A549 (cell line): ENCODE data around the gene EZH1. TPM values are rescaled to one million over a fixed set of nuclear protein-coding genes. Genes with fewer than 3 reads are reported as not detected.

Experiments
- ATOH8 ChIP-seq: fragments of 250-450 bp; sonication (Bioruptor Pico); IDR thresholded peaks from 2 replicates; pipeline ENCODE4 v1.5.0; 2020; ENCODE audit warnings: low read depth, mild to moderate bottlenecking, moderate library complexity
- BCL3 ChIP-seq: fragments of >200 bp; sonication (Bioruptor Twin); formaldehyde crosslinking; IDR thresholded peaks from 3 replicates; pipeline ENCODE4 v1.6.1; 2016
- CBX2 ChIP-seq: fragments of 200-600 bp; sonication (generic); IDR thresholded peaks from 2 replicates; pipeline ENCODE4 v1.6.1; 2016; ENCODE audit warnings: low read depth, mild to moderate bottlenecking, borderline replicate concordance
- CBX8 ChIP-seq: fragments of 200-600 bp; sonication (generic); IDR thresholded peaks from 2 replicates; pipeline ENCODE4 v1.6.1; 2016
- CHD2 ChIP-seq: fragments of 150-350 bp; IDR thresholded peaks from 2 replicates; pipeline ENCODE4 v1.6.1; 2014; ENCODE audit warnings: low read length; ENCODE audit not compliant: partially characterized antibody
- E2F6 ChIP-seq: IDR thresholded peaks from 2 replicates; pipeline ENCODE4 v1.6.1; 2012; ENCODE audit warnings: low read depth, borderline replicate concordance
- EP300 ChIP-seq, 2 experiments: fragments of >200 bp; sonication (Bioruptor Twin); formaldehyde crosslinking; IDR thresholded peaks; 2 replicates in 1 of 2; 3 replicates in 1 of 2; pipeline ENCODE4 v1.6.1; 2016 to 2017
- FOSB ChIP-seq: fragments of 250-450 bp; sonication (Bioruptor Pico); IDR thresholded peaks from 2 replicates; pipeline ENCODE4 v1.5.0; 2020; ENCODE audit warnings: mild to moderate bottlenecking, moderate library complexity
- FOSL2 ChIP-seq, 2 experiments: fragments of 450-650 bp in 1 of 2; fragments of >200 bp in 1 of 2; sonication (Bioruptor Twin) in 1 of 2; formaldehyde crosslinking; IDR thresholded peaks; 2 replicates each; pipeline versions ENCODE4 v1.5.0 to v1.6.1; 2016 to 2020; ENCODE audit warnings: mild to moderate bottlenecking in 1 of 2, moderate library complexity in 1 of 2
- HDAC2 ChIP-seq: fragments of 200-600 bp; sonication (generic); IDR thresholded peaks from 2 replicates; pipeline ENCODE4 v1.6.1; 2016
- HOXA7 ChIP-seq: fragments of 250-450 bp; sonication (Bioruptor Pico); IDR thresholded peaks from 2 replicates; pipeline ENCODE4 v1.5.0; 2020; ENCODE audit warnings: mild to moderate bottlenecking, moderate library complexity
- HOXB13 ChIP-seq: fragments of 250-450 bp; sonication (Bioruptor Pico); IDR thresholded peaks from 2 replicates; pipeline ENCODE4 v1.5.0; 2020; ENCODE audit warnings: low read depth, mild to moderate bottlenecking, moderate library complexity
- HOXB5 ChIP-seq: fragments of 250-450 bp; sonication (Bioruptor Pico); IDR thresholded peaks from 2 replicates; pipeline ENCODE4 v1.5.0; 2020; ENCODE audit warnings: mild to moderate bottlenecking, moderate library complexity
- JUN ChIP-seq, 2 experiments: fragments of >200 bp; sonication (Bioruptor Twin); formaldehyde crosslinking; IDR thresholded peaks; 2 replicates in 1 of 2; 3 replicates in 1 of 2; pipeline ENCODE4 v1.6.1; 2016 to 2017
- JUNB ChIP-seq: fragments of >200 bp; sonication (Bioruptor Twin); formaldehyde crosslinking; IDR thresholded peaks from 2 replicates; pipeline ENCODE4 v1.6.1; 2016
- NFE2L2 ChIP-seq: fragments of 150-350 bp; conservative IDR thresholded peaks from 2 replicates; pipeline ENCODE4 v1.6.1; 2014; ENCODE audit warnings: low read length
- NR3C1 ChIP-seq: fragments of >200 bp; sonication (Bioruptor Twin); formaldehyde crosslinking; IDR thresholded peaks from 3 replicates; pipeline ENCODE4 v1.6.1; 2017
- POLR2A ChIP-seq: IDR thresholded peaks from 2 replicates; pipeline ENCODE4 v1.6.1; 2012; ENCODE audit warnings: mild to moderate bottlenecking, low read length
- RAD21 ChIP-seq, 2 experiments: fragments of >200 bp in 1 of 2; sonication (Bioruptor Twin) in 1 of 2; formaldehyde crosslinking in 1 of 2; IDR thresholded peaks in 1 of 2; conservative IDR thresholded peaks in 1 of 2; 2 replicates in 1 of 2; 3 replicates in 1 of 2; pipeline ENCODE4 v1.6.1; 2012 to 2018; ENCODE audit warnings: inconsistent platforms in 1 of 2
- RARB ChIP-seq: fragments of 250-450 bp; sonication (Bioruptor Pico); IDR thresholded peaks from 2 replicates; pipeline ENCODE4 v1.8.0; 2021; ENCODE audit warnings: mild to moderate bottlenecking, moderate library complexity
- REST ChIP-seq: fragments of 200-600 bp; sonication (generic); IDR thresholded peaks from 2 replicates; pipeline ENCODE4 v1.6.1; 2016; ENCODE audit warnings: antibody characterized with exemption, mild to moderate bottlenecking, moderate library complexity
- RFX5 ChIP-seq: fragments of 450-650 bp; IDR thresholded peaks from 2 replicates; pipeline ENCODE4 v1.7.1; 2014; ENCODE audit warnings: antibody characterized with exemption, mild to moderate bottlenecking, moderate library complexity
- SREBF2 ChIP-seq: fragments of 450-650 bp; IDR thresholded peaks from 2 replicates; pipeline ENCODE4 v1.6.1; 2014; ENCODE audit warnings: mild to moderate bottlenecking, moderate library complexity
- TFCP2L1 ChIP-seq: fragments of 250-450 bp; sonication (Bioruptor Pico); IDR thresholded peaks from 2 replicates; pipeline ENCODE4 v1.5.0; 2021; ENCODE audit warnings: mild to moderate bottlenecking
- ZFP36 ChIP-seq: fragments of 450-650 bp; IDR thresholded peaks from 2 replicates; pipeline ENCODE4 v1.6.1; 2014; ENCODE audit warnings: borderline replicate concordance; ENCODE audit not compliant: partially characterized antibody
- ZSCAN20 ChIP-seq: fragments of 250-450 bp; sonication (Bioruptor Pico); IDR thresholded peaks from 2 replicates; pipeline ENCODE4 v1.8.0; 2022; ENCODE audit warnings: mild to moderate bottlenecking, moderate library complexity
- polyA plus RNA-seq, 4 experiments: library from polyadenylated mRNA; depleted of rRNA in 3 of 4; stranded (reverse); fragments of >200 nt; fragmentation: RNase III in 1 of 4; extraction: RNeasy Plus Mini Kit Qiagen cat#74134 plus additional on column Dnase treatment in 1 of 4; gene quantifications; 2 replicates in 3 of 4; 3 replicates in 1 of 4; pipeline ENCODE4 v1.2.3, GENCODE V29; 2011 to 2017

EZH1 gene
- polyA plus RNA-seq, 2 of the 4 experiments (the other 2 are of a cell fraction): 20.1 to 41.1 TPM

GRCh38 chr17:42744806-42745617, at the start of gene EZH1 (continued):
- TF ChIP-seq BCL3: peak; percentile 90
- no peak for TF ChIP-seq RAD21 (conservative IDR thresholded peaks at IDR 0.05 in 1 of 2, IDR thresholded peaks at IDR 0.05 in 1 of 2)
- peak; percentile 63 for TF ChIP-seq POLR2A
- peak; percentile 92 for TF ChIP-seq HOXB13 (CRISPR knock-in tag)
- TF ChIP-seq RARB: no peak
- TF ChIP-seq NR3C1: no peak
- no peak for TF ChIP-seq RFX5
- no peak for TF ChIP-seq NFE2L2
- TF ChIP-seq CBX8: no peak
- TF ChIP-seq FOSB (CRISPR knock-in tag): no peak
- TF ChIP-seq FOSL2 (IDR thresholded peaks at IDR 0.05): no peak
- no peak for TF ChIP-seq FOSL2 (CRISPR knock-in tag; IDR thresholded peaks at IDR 0.05)
- peak; percentile 84; the same call in 1 of the 2 replicates for TF ChIP-seq ATOH8
- TF ChIP-seq CHD2: no peak
- TF ChIP-seq REST: no peak
- no peak for TF ChIP-seq ZFP36
- TF ChIP-seq HOXA7 (CRISPR knock-in tag): no peak
- no peak for TF ChIP-seq JUNB
- no peak; the same call in 1 of the 2 replicates for TF ChIP-seq TFCP2L1 (CRISPR knock-in tag)
- 0 out of 2 replicates have a peak, but pooled peaks have one; percentile 37 for TF ChIP-seq ZSCAN20 (CRISPR knock-in tag)
- TF ChIP-seq CBX2: no peak
- TF ChIP-seq SREBF2: no peak
- TF ChIP-seq JUN (IDR thresholded peaks at IDR 0.05): peak; percentile 88 to 93; a peak in 4 of 5 replicates
- peak; percentile 54; the same call in 1 of the 2 replicates for TF ChIP-seq HDAC2
- peak; percentile 100 for TF ChIP-seq E2F6
- TF ChIP-seq EP300 (IDR thresholded peaks at IDR 0.05): no peak
- peak; percentile 80 for TF ChIP-seq HOXB5 (CRISPR knock-in tag)
